Endometrial microvascular endothelial cells (primary cell): Measurements from ENCODE around the gene RHOG. TPM values are rescaled to one million over a fixed set of nuclear protein-coding genes. Genes with fewer than 3 reads are reported as not detected.
"Not testable (repeated sequence)": the region's sequence is repeated elsewhere in the genome, so short reads cannot be mapped to it uniquely, and the experiment has no call there.

ENCODE experiments used
- in situ Hi-C: cut with HindIII; loops from 2 replicates; pipeline ENCODE4 v1.10.0; 2017; ENCODE audit warnings: low sequenced_read_pairs, low pct_unique_long_range_greater_than_20kb; ENCODE audit errors: inconsistent ontology term
- total RNA-seq: library from RNA; depleted of rRNA; stranded (reverse); fragments of >200 nt; gene quantifications from one replicate; pipeline ENCODE4 v1.2.3, GENCODE V29; 2015; ENCODE audit errors: inconsistent ontology term

Gene RHOG
- total RNA-seq, 1 donor from 2014 or later, result 76.6 TPM

- in situ Hi-C loops, result no loop called here
These were observed 43.9 kb downstream of the RHOG start for GRCh38 chr11:3796801-3797328.

GRCh38 chr11:3796346-3796745, 44.4 kb downstream of the RHOG start:
- in situ Hi-C loops, result no loop called here

GRCh38 chr11:3796002-3796311, 44.8 kb downstream of the RHOG start:
- in situ Hi-C loops, result no loop called here

GRCh38 chr11:3795131-3796001, 45.4 kb downstream of the RHOG start:
- in situ Hi-C loops, result no loop called here

- in situ Hi-C loops, result not testable (repeated sequence)
These were observed 46.4 kb downstream of the RHOG start for GRCh38 chr11:3794387-3794786.

GRCh38 chr11:3786781-3787428, 53.9 kb downstream of the RHOG start:
- in situ Hi-C loops, result no loop called here

GRCh38 chr11:3783611-3784010, 57.1 kb downstream of the RHOG start:
- in situ Hi-C loops, result no loop called here

GRCh38 chr11:3782963-3783362, 57.8 kb downstream of the RHOG start:
- in situ Hi-C loops, result no loop called here

- in situ Hi-C loops, result no loop called here
These were observed 59.3 kb downstream of the RHOG start for GRCh38 chr11:3781423-3781822.

Other genes with a start within 250 kb of the RHOG start
- gene ART5, start 199.0 kb downstream of the RHOG start, total RNA-seq, result not detected
- not detected for gene ART1, start 195.8 kb downstream of the RHOG start, total RNA-seq
- gene CHRNA10, start 169.6 kb downstream of the RHOG start, total RNA-seq, result 0.56 TPM
- gene NUP98, start 43.4 kb downstream of the RHOG start, total RNA-seq, result 131 TPM
- 16.2 TPM for gene PGAP2, start 32.4 kb downstream of the RHOG start, total RNA-seq
- 13.9 TPM for gene STIM1, start 14.7 kb upstream of the RHOG start, total RNA-seq